Endometrial microvascular endothelial cells (primary cell): Measurements from ENCODE around the gene CEMP1. TPM values are rescaled to one million over a fixed set of nuclear protein-coding genes. Genes with fewer than 3 reads are reported as not detected.

ENCODE experiments used
- in situ Hi-C: cut with HindIII; loops from 2 replicates; pipeline ENCODE4 v1.10.0; 2017; ENCODE audit warnings: low sequenced_read_pairs, low pct_unique_long_range_greater_than_20kb; ENCODE audit errors: inconsistent ontology term
- total RNA-seq: library from RNA; depleted of rRNA; stranded (reverse); fragments of >200 nt; gene quantifications from one replicate; pipeline ENCODE4 v1.2.3, GENCODE V29; 2015; ENCODE audit errors: inconsistent ontology term

Gene CEMP1
- total RNA-seq, 1 donor from 2014 or later, result not detected

- in situ Hi-C loops, result no loop called here
These were observed 22.3 kb downstream of the CEMP1 start for GRCh38 chr16:2508722-2509400.

GRCh38 chr16:2507665-2508064 lies 23.5 kb downstream of the CEMP1 start:
- in situ Hi-C loops, result no loop called here

DNA sequence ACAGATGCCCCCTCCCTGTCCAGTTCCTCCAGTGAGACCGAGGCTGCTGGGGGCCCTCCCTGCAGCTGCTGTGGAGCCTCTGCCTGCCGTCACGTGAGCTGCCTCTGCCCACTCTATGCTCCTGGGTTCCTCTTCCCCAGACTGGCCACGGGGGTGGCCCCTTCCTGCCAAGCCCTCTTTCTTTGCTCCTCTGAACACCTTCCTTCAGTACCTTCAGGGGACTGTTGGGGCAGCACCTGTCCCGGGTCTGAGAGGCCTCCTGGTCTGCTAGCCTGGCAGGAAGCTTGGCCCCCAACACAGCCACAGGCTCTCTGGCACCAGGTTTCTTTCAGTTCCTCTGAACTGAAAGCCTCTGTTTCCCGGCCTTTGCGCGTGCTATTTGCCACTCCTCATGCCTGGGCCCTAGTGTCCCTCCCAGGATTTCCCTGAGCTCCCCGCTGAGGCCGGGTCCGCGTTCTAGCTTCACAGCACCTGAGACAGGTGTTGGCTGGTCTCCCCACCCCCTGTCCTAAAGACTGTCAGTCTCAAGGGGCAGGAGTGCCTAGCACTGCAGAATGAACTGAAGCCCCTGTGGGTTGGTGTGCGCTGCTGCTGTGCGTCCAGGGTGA lies 24.1 kb downstream of the CEMP1 start:
- in situ Hi-C loops, result no loop called here

- in situ Hi-C loops, result no loop called here
These were observed 25.5 kb downstream of the CEMP1 start for GRCh38 chr16:2505695-2506094.

GRCh38 chr16:2501946-2502895 lies 29.0 kb downstream of the CEMP1 start:
- in situ Hi-C loops, result no loop called here

GRCh38 chr16:2500918-2501750 lies 30.1 kb downstream of the CEMP1 start:
- in situ Hi-C loops, result no loop called here

GRCh38 chr16:2500430-2500917 lies 30.7 kb downstream of the CEMP1 start:
- in situ Hi-C loops, result no loop called here

DNA sequence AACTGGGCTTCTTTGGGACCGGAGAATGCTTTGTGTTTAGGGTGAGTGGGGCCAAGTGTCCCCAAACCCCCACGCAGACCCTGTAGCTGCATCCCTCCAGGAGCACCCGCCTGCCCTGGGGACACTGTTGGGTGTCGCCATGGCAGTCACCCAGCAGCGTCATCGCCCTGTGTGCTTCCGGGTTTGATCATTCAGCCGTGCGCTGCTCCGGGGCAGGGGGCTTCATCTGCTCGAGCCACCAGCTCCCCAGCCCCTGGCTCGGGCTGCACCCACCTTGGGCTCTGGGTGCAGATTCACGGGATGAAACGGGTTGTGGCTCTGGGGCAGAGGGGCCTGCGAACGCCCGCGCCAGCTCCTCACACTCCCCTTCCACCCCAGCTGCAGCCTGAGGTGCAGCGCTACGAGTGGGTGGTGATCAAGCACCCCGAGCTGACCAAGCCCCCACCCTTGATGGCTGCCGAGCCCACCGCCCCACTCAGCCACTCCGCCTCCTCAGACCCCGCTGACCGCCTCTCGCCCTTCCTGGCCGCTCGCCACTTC lies 31.2 kb downstream of the CEMP1 start:
- in situ Hi-C loops, result no loop called here

GRCh38 chr16:2499454-2499853 lies 31.8 kb downstream of the CEMP1 start:
- in situ Hi-C loops, result no loop called here

GRCh38 chr16:2498531-2499253 lies 32.5 kb downstream of the CEMP1 start:
- in situ Hi-C loops, result no loop called here

GRCh38 chr16:2497695-2498484 lies 33.3 kb downstream of the CEMP1 start:
- in situ Hi-C loops, result no loop called here

- in situ Hi-C loops, result no loop called here
These were observed 34.0 kb downstream of the CEMP1 start for GRCh38 chr16:2497116-2497630.

DNA sequence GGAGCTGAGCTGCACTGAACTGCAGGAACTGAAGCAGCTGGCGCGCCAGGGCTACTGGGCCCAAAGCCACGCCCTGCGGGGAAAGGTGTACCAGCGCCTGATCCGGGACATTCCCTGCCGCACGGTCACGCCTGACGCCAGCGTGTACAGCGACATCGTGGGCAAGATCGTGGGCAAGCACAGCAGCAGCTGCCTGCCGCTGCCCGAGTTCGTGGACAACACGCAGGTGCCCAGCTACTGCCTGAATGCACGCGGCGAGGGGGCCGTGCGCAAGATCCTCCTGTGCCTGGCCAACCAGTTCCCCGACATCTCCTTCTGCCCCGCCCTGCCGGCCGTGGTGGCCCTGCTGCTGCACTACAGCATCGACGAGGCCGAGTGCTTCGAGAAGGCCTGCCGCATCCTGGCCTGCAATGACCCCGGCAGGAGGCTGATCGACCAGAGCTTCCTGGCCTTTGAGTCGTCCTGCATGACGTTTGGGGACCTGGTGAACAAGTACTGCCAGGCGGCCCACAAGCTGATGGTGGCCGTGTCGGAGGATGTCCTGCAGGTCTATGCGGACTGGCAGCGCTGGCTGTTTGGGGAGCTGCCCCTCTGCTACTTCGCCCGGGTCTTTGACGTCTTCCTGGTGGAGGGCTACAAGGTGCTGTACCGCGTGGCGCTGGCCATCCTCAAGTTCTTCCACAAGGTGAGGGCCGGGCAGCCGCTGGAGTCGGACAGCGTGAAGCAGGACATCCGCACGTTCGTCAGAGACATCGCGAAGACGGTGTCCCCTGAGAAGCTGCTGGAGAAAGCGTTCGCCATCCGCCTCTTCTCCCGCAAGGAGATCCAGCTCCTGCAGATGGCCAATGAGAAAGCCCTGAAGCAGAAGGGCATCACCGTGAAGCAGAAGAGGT lies 34.7 kb downstream of the CEMP1 start:
- in situ Hi-C loops, result no loop called here

DNA sequence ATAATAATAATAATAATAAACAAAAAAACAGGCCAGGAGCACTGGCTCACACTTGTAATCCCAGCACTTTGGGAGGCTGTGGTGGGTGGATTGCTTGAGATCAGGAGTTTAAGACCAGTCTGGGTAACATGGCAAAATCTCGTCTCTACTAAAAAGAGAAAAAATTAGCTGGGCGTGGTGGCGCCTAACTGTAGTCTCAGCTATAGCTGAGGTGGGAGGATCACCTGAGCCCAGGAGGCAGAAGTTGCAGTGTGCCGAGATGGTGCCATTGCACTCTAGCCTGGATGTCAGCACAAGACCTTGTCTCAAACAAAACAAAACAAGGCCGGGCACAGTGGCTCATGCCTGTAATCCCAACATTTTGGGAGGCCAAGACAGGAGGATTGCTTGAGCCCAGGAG lies 36.2 kb downstream of the CEMP1 start:
- in situ Hi-C loops, result no loop called here

DNA sequence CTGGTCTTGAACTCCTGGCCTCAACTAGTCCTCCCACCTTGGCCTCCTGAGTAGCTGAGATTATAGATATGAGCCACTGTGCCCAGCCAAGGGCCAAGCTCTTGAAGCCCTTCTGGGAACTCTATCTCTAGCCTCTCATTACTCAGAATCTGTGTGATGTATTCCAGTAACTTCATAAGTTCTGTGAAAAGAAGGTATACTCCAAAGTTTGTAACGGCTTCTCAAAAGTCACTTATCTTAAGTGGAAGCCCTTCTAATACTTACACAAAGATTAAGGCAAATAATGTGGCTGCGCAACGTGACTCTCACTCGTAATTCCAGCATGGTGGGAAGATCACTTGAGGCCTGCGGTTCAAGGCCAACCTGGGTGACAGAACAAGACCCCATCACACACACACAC lies 36.6 kb downstream of the CEMP1 start:
- in situ Hi-C loops, result no loop called here

GRCh38 chr16:2493605-2494004 lies 37.6 kb downstream of the CEMP1 start:
- in situ Hi-C loops, result no loop called here
